Measurements from ENCODE around the gene OGFOD2. TPM values are rescaled to one million over a fixed set of nuclear protein-coding genes. Genes with fewer than 3 reads are reported as not detected.

The OGFOD2 gene
- total RNA-seq, 1 experiment from 2014 or later = 35.6 TPM

DNA sequence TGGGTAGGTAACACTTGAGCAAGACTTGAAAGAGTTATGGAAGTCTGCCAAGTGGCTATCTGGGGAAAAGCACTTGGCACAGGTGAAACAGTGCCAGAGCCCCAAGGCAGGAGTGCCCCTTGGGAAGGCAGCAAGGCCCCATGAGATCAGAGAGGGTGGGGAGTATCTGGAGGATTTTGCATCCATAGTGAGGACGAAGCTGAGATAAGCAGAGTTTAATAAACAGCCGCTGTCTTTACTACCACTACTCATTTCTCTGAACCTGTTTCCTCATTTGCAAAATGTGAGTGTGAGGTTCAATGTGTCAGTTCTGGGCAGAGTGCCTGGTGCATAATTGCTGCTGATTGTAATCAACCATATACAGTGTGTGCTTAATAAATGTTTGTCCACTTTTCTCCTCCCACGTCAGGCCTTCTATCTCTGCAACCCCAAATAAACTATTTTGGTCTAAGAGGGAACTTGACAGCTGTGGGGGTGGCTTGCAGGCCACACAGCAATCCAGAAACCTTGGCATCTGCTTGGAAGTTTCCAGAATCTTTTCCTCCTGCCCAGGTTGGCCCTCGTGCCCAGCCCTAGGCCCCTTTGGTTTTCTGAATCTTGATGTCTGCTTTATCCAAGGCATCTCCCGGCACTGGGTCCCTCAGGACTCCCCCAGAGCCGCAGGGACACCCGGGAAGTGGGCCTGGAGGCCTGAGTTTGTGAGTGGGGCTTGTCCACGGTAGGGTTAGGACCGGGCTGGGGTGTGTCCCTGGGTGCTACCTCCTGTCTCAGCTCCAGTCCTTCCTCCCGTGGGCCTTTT, 13.3 kb upstream of the OGFOD2 start:
- DNase-seq (no peak), ATAC-seq (no peak)
- ChIA-PET CTCF (no interaction called here), POLR2A (ENCODE audit: unreplicated experiment) (no interaction called here)
- Histone ChIP-seq H3K27me3 (ENCODE audit: low read length) (no peaks in the 10 kb centered on the region), H3K36me3 (ENCODE audit: low read depth, low read length) (no peaks in the 10 kb centered on the region), H3K9me2 (replicated peaks; ENCODE audit: low read length) (no peaks in the 10 kb centered on the region), H4K20me1 (ENCODE audit: low read length) (no peaks in the 10 kb centered on the region), H3K4me1 (ENCODE audit: insufficient read depth, low read length) (peaks cover 20% of the 10 kb centered on the region), H3K4me3 (ENCODE audit: low read length) (no peak overlapping the region), H3K4me2 (ENCODE audit: low read length) (no peak overlapping the region), H3K79me2 (ENCODE audit: low read length) (peaks cover 35% of the 10 kb centered on the region), H3K9me3 (ENCODE audit: low read length) (no peaks in the 10 kb centered on the region), H2AFZ (ENCODE audit: low read length) (no peak overlapping the region), H3F3A (ENCODE audit: low read length, unreplicated experiment) (no peaks in the 10 kb centered on the region), H3K9ac (ENCODE audit: low read length) (no peak overlapping the region), H3K27ac (ENCODE audit: low read length) (no peak overlapping the region)
- intact Hi-C loops (cut with micrococcal nuclease) = no loop called here
- no peak for TF ChIP-seq EZH2 (IDR thresholded peaks at IDR 0.05; ENCODE audit: low read length, unreplicated experiment)
- TF ChIP-seq, protein P1, sequence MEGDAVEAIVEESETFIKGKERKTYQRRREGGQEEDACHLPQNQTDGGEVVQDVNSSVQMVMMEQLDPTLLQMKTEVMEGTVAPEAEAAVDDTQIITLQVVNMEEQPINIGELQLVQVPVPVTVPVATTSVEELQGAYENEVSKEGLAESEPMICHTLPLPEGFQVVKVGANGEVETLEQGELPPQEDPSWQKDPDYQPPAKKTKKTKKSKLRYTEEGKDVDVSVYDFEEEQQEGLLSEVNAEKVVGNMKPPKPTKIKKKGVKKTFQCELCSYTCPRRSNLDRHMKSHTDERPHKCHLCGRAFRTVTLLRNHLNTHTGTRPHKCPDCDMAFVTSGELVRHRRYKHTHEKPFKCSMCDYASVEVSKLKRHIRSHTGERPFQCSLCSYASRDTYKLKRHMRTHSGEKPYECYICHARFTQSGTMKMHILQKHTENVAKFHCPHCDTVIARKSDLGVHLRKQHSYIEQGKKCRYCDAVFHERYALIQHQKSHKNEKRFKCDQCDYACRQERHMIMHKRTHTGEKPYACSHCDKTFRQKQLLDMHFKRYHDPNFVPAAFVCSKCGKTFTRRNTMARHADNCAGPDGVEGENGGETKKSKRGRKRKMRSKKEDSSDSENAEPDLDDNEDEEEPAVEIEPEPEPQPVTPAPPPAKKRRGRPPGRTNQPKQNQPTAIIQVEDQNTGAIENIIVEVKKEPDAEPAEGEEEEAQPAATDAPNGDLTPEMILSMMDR (conservative IDR thresholded peaks at IDR 0.05; ENCODE audit: low read depth, low read length) = no peak
- TF ChIP-seq EZH2phosphoT487 (IDR thresholded peaks at IDR 0.05; ENCODE audit: borderline replicate concordance, low read length) = no peak
- no TSS peak for BruUV-seq (replicated peaks)

DNA sequence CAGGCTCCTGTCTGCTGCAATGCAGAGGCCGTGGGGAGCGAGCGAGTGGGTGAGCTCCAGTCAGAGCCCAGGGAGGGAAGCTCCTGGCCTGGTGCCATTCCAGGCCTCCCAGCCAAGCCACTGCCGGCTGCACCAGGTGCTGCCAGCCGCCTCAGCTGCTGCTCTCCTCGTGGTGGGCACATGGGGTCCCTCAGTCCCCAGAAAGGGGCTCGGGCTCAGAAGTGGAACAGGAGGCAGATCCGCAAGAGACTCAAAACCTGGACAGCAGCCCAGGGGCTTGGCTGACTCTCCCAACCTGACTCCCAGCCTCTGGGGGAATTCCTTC, 11.1 kb upstream of the OGFOD2 start:
- H3K27ac ChIP-seq (ENCODE audit: low read length) = no peak overlapping the region
- no peaks in the 10 kb centered on the region for H3K9me3 ChIP-seq (ENCODE audit: low read length)
- intact Hi-C loops (cut with micrococcal nuclease) = no loop called here
- H3K4me1 ChIP-seq (ENCODE audit: insufficient read depth, low read length) = peaks cover 22% of the 10 kb centered on the region
- H3K4me2 ChIP-seq (ENCODE audit: low read length) = peak overlapping the region; percentile 25; the same call in 1 of the 2 replicates
- H3K9ac ChIP-seq (ENCODE audit: low read length) = no peak overlapping the region
- H3K79me2 ChIP-seq (ENCODE audit: low read length) = peaks cover 35% of the 10 kb centered on the region
- CTCF ChIA-PET = no interaction called here
- no peaks in the 10 kb centered on the region for H3K9me2 ChIP-seq (replicated peaks; ENCODE audit: low read length)
- BruUV-seq (replicated peaks) = no TSS peak
- H2AFZ ChIP-seq (ENCODE audit: low read length) = no peak overlapping the region
- DNase-seq (no peak), ATAC-seq (no peak)
- H3K4me3 ChIP-seq (ENCODE audit: low read length) = no peak overlapping the region
- H3K36me3 ChIP-seq (ENCODE audit: low read depth, low read length) = no peaks in the 10 kb centered on the region
- H3K27me3 ChIP-seq (ENCODE audit: low read length) = no peaks in the 10 kb centered on the region
- TF ChIP-seq EZH2phosphoT487 (IDR thresholded peaks at IDR 0.05; ENCODE audit: borderline replicate concordance, low read length) = no peak
- TF ChIP-seq, protein P1 (conservative IDR thresholded peaks at IDR 0.05; ENCODE audit: low read depth, low read length) = no peak
- TF ChIP-seq EZH2 (IDR thresholded peaks at IDR 0.05; ENCODE audit: low read length, unreplicated experiment) = no peak
- H4K20me1 ChIP-seq (ENCODE audit: low read length) = no peaks in the 10 kb centered on the region
- POLR2A ChIA-PET (ENCODE audit: unreplicated experiment) = no interaction called here
- H3F3A ChIP-seq (ENCODE audit: low read length, unreplicated experiment) = no peaks in the 10 kb centered on the region
